Smooth muscle cell (in vitro differentiated cells): ENCODE measurements around the gene GATAD2B. TPM values are rescaled to one million over a fixed set of nuclear protein-coding genes. Genes with fewer than 3 reads are reported as not detected.

Experiments used
- DNase-seq: peaks from one replicate; lab custom pipeline; 2025; ENCODE audit not compliant: unreplicated experiment; lab: John Stamatoyannopoulos, UW
- H2AFZ ChIP-seq: fragments of 200-600 bp; sonication (generic); 2 replicates; pipeline ENCODE4 v1.6.0; 2016; ENCODE audit warnings: antibody characterized with exemption, low read depth, mild to moderate bottlenecking
- H3F3A ChIP-seq: fragments of 200-600 bp; sonication (generic); 2 replicates; pipeline ENCODE4 v1.6.0; 2017; ENCODE audit warnings: antibody characterized with exemption, low read depth
- H3K27ac ChIP-seq: fragments of 200-600 bp; sonication (generic); 2 replicates; pipeline ENCODE4 v1.5.1; 2016; ENCODE audit warnings: low read depth, mild to moderate bottlenecking
- H3K27me3 ChIP-seq: fragments of 200-600 bp; sonication (generic); 2 replicates; pipeline ENCODE4 v1.6.1; 2016; ENCODE audit warnings: low read depth, mild to moderate bottlenecking
- H3K36me3 ChIP-seq: fragments of 200-600 bp; sonication (generic); 2 replicates; pipeline ENCODE4 v1.5.1; 2016; ENCODE audit warnings: low read depth
- H3K4me1 ChIP-seq: fragments of 200-600 bp; sonication (generic); 2 replicates; pipeline ENCODE4 v1.5.1; 2016; ENCODE audit warnings: low read depth
- H3K4me2 ChIP-seq: fragments of 200-600 bp; sonication (generic); 2 replicates; pipeline ENCODE4 v1.6.0; 2016; ENCODE audit warnings: mild to moderate bottlenecking
- H3K4me3 ChIP-seq: fragments of 200-600 bp; sonication (generic); 2 replicates; pipeline ENCODE4 v1.5.1; 2016; ENCODE audit warnings: mild to moderate bottlenecking
- H3K79me2 ChIP-seq: fragments of 200-600 bp; sonication (generic); 2 replicates; pipeline ENCODE4 v1.6.0; 2016; ENCODE audit warnings: low read depth, mild to moderate bottlenecking
- H3K9ac ChIP-seq: fragments of 200-600 bp; sonication (generic); 2 replicates; pipeline ENCODE4 v1.6.0; 2016; ENCODE audit warnings: low read depth
- H3K9me3 ChIP-seq: fragments of 200-600 bp; sonication (generic); replicated peaks from 2 replicates; pipeline ENCODE4 v1.5.1; 2016; ENCODE audit warnings: low read depth
- H4K20me1 ChIP-seq: fragments of 200-600 bp; sonication (generic); 2 replicates; pipeline ENCODE4 v1.6.0; 2016; ENCODE audit warnings: low read depth
- WGBS: methylation state at CpG from one replicate; pipeline ENCODE4 v1.1.7; 2016; ENCODE audit warnings: low lambda C conversion rate; 5-methylcytosine and 5-hydroxymethylcytosine counted together
- polyA plus RNA-seq: library from polyadenylated mRNA; unstranded; fragments of >200 nt; fragmentation: Nextera tagmentation; extraction: Ambion mirVana; gene quantifications from 2 replicates; pipeline ENCODE4 v1.2.1, GENCODE V29; 2016
- total RNA-seq: library from RNA; depleted of rRNA; stranded (reverse); fragments of >200 nt; gene quantifications from 2 replicates; pipeline ENCODE4 v1.2.3, GENCODE V29; 2014
- TF ChIP-seq, protein P1 (sequence below): fragments of 200-600 bp; sonication (generic); IDR thresholded peaks from 2 replicates; pipeline ENCODE4 v1.5.1; 2017; ENCODE audit warnings: borderline replicate concordance, mild to moderate bottlenecking, antibody characterized with exemption; ENCODE audit not compliant: insufficient read depth, poor library complexity, severe bottlenecking

The GATAD2B gene
- total and polyA plus RNA-seq, 2 experiments from 2014 or later: 7.8 to 24.9 TPM

- Histone ChIP-seq H3K36me3 (no peaks in the 10 kb centered on the region), H3K4me3 (peak overlapping the region; percentile 70), H3K27ac (no peak overlapping the region), H2AFZ (no peak overlapping the region), H3K4me1 (peaks cover 10% of the 10 kb centered on the region), H3K9me3 (no peaks in the 10 kb centered on the region), H4K20me1 (no peaks in the 10 kb centered on the region), H3K9ac (no peak overlapping the region), H3K27me3 (no peaks in the 10 kb centered on the region), H3K79me2 (peaks cover 10% of the 10 kb centered on the region), H3K4me2 (peak overlapping the region; percentile 98), H3F3A (peaks cover 18% of the 10 kb centered on the region)
- TF ChIP-seq, protein P1, sequence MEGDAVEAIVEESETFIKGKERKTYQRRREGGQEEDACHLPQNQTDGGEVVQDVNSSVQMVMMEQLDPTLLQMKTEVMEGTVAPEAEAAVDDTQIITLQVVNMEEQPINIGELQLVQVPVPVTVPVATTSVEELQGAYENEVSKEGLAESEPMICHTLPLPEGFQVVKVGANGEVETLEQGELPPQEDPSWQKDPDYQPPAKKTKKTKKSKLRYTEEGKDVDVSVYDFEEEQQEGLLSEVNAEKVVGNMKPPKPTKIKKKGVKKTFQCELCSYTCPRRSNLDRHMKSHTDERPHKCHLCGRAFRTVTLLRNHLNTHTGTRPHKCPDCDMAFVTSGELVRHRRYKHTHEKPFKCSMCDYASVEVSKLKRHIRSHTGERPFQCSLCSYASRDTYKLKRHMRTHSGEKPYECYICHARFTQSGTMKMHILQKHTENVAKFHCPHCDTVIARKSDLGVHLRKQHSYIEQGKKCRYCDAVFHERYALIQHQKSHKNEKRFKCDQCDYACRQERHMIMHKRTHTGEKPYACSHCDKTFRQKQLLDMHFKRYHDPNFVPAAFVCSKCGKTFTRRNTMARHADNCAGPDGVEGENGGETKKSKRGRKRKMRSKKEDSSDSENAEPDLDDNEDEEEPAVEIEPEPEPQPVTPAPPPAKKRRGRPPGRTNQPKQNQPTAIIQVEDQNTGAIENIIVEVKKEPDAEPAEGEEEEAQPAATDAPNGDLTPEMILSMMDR: no peak
- no peak for DNase-seq
- 69% methylated on average over 10 of the region's 10 CpGs for WGBS
These were observed 146.4 kb downstream of the GATAD2B start for GRCh38 chr1:153776352-153776751.

DNA sequence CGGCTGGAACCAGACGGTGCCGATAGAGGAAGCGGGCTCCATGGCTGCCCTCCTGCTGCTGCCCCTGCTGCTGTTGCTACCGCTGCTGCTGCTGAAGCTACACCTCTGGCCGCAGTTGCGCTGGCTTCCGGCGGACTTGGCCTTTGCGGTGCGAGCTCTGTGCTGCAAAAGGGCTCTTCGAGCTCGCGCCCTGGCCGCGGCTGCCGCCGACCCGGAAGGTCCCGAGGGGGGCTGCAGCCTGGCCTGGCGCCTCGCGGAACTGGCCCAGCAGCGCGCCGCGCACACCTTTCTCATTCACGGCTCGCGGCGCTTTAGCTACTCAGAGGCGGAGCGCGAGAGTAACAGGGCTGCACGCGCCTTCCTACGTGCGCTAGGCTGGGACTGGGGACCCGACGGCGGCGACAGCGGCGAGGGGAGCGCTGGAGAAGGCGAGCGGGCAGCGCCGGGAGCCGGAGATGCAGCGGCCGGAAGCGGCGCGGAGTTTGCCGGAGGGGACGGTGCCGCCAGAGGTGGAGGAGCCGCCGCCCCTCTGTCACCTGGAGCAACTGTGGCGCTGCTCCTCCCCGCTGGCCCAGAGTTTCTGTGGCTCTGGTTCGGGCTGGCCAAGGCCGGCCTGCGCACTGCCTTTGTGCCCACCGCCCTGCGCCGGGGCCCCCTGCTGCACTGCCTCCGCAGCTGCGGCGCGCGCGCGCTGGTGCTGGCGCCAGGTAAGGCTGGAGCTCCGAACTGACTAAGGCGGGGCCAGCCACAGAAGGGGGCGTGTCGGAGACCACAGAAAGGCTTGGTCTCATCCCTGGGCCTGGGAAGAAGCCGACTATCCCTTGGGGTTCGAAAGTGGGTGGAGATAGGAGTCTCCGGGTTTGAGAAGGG lies 147.1 kb downstream of the GATAD2B start:
- H3K4me1 ChIP-seq: peaks cover 10% of the 10 kb centered on the region
- no peaks in the 10 kb centered on the region for H3K27me3 ChIP-seq
- H3F3A ChIP-seq: peaks cover 18% of the 10 kb centered on the region
- peaks cover 10% of the 10 kb centered on the region for H3K79me2 ChIP-seq
- H3K27ac ChIP-seq: no peak overlapping the region
- H4K20me1 ChIP-seq: no peaks in the 10 kb centered on the region
- H3K4me3 ChIP-seq: peak overlapping the region; percentile 70
- no peak overlapping the region for H2AFZ ChIP-seq
- no peaks in the 10 kb centered on the region for H3K9me3 ChIP-seq
- peak overlapping the region; percentile 98 for H3K4me2 ChIP-seq
- peak; percentile 42 for DNase-seq
- TF ChIP-seq, protein P1: no peak
- no peaks in the 10 kb centered on the region for H3K36me3 ChIP-seq
- H3K9ac ChIP-seq: no peak overlapping the region
- WGBS: 1% methylated on average over 61 of the region's 83 CpGs

GRCh38 chr1:153774780-153775457 lies 147.9 kb downstream of the GATAD2B start, which contains the start of gene SLC27A3:
TSS of gene SLC27A3 (plus strand) at chr1:153775407. CDS start at chr1:153775498, 91 bp downstream.
- Histone ChIP-seq H3K79me2 (peaks cover 10% of the 10 kb centered on the region), H3K36me3 (no peaks in the 10 kb centered on the region), H3K4me1 (peaks cover 10% of the 10 kb centered on the region), H3K27me3 (no peaks in the 10 kb centered on the region), H3K9me3 (no peaks in the 10 kb centered on the region), H2AFZ (no peak within 1 kb of the TSS), H3K27ac (peak within 1 kb of the TSS; percentile 46), H4K20me1 (no peaks in the 10 kb centered on the region), H3K4me3 (peak within 1 kb of the TSS; percentile 70), H3K9ac (no peak within 1 kb of the TSS), H3K4me2 (peak within 1 kb of the TSS; percentile 98), H3F3A (peaks cover 18% of the 10 kb centered on the region)
- TF ChIP-seq, protein P1: no peak
- DNase-seq: no peak
- WGBS: 7% methylated on average over 29 of the region's 35 CpGs
